T-cell (primary cell): Measurements from ENCODE around the gene PCDH1. TPM values are rescaled to one million over a fixed set of nuclear protein-coding genes. Genes with fewer than 3 reads are reported as not detected.
"Not testable (repeated sequence)": the region's sequence is repeated elsewhere in the genome, so short reads cannot be mapped to it uniquely, and the experiment has no call there.

Experiments
- ATAC-seq, 4 experiments: fragments of 200-7000 bp in 3 of 4; fragments of 150-1000 bp in 1 of 4; cut with Tn5 transposase; replicated peaks in 1 of 4; 1 replicate in 3 of 4; 2 replicates in 1 of 4; pipeline ENCODE4 v1.10.0; 2021; ENCODE audit warnings: moderate library complexity in 3 of 4, mild to moderate bottlenecking in 2 of 4, moderate number of reproducible peaks in 1 of 4
- CTCF ChIA-PET, 2 donors: fragments of 300-600 bp; sonication (Branson Sonifier 250); formaldehyde crosslinking; loops; one replicate each; lab custom pipeline; 2022; ENCODE audit warnings: antibody characterized with exemption in 2 of 2; lab: Charles Lee
- POLR2A ChIA-PET, 2 donors: fragments of 300-600 bp; sonication (Branson Sonifier 250); formaldehyde crosslinking; loops; one replicate each; lab custom pipeline; 2022; ENCODE audit warnings: antibody characterized with exemption in 2 of 2; lab: Charles Lee
- DNase-seq, 35 experiments: peaks; one replicate each; pipeline versions ENCODE4 v3.0.0 to v3.0.0-alpha.2; 2013 to 2023
- H3K27ac ChIP-seq: one replicate; pipeline ENCODE4 v1.5.1; 2013; ENCODE audit warnings: low read length
- H3K27me3 ChIP-seq, 2 experiments: replicated peaks in 1 of 2; 1 replicate in 1 of 2; 2 replicates in 1 of 2; pipeline versions ENCODE4 v1.6.1 to v1.7.0; 2013; ENCODE audit warnings: low read length in 1 of 2, mixed read lengths in 1 of 2; ENCODE audit not compliant: control insufficient read depth in 2 of 2, insufficient read depth in 2 of 2; ENCODE audit errors: extremely low read depth in 1 of 2
- H3K36me3 ChIP-seq, 2 donors: 1 replicate in 1 of 2; 2 replicates in 1 of 2; pipeline versions ENCODE4 v1.6.1 to v1.7.0; 2013; ENCODE audit warnings: low read length in 1 of 2; ENCODE audit not compliant: control insufficient read depth in 2 of 2, insufficient read depth in 1 of 2; ENCODE audit errors: extremely low read depth in 1 of 2
- H3K4me1 ChIP-seq, 2 experiments: 1 replicate in 1 of 2; 2 replicates in 1 of 2; pipeline versions ENCODE4 v1.6.1 to v1.7.0; 2013; ENCODE audit warnings: low read length in 2 of 2, mixed read lengths in 1 of 2; ENCODE audit not compliant: insufficient read depth in 2 of 2, control insufficient read depth in 1 of 2; ENCODE audit errors: extremely low read depth in 1 of 2
- H3K4me3 ChIP-seq, 2 donors: 1 replicate in 1 of 2; 2 replicates in 1 of 2; pipeline versions ENCODE4 v1.5.1 to v1.7.0; 2013; ENCODE audit warnings: mild to moderate bottlenecking in 2 of 2, low read length in 1 of 2, moderate library complexity in 1 of 2; ENCODE audit not compliant: control insufficient read depth in 1 of 2; ENCODE audit errors: extremely low read depth in 1 of 2
- H3K9me3 ChIP-seq: 2 replicates; pipeline ENCODE4 v1.7.0; 2013
- H3K27ac Mint-ChIP-seq, 2 donors: one replicate each; pipeline ENCODE4 v1.8.0; 2020 to 2021; ENCODE audit warnings: mild to moderate bottlenecking in 2 of 2, mixed read lengths in 2 of 2
- H3K27me3 Mint-ChIP-seq, 2 donors: one replicate each; pipeline ENCODE4 v1.8.0; 2021 to 2022; ENCODE audit warnings: mixed read lengths in 2 of 2
- H3K36me3 Mint-ChIP-seq: one replicate; pipeline ENCODE4 v1.8.0; 2021; ENCODE audit warnings: mixed read lengths
- H3K4me1 Mint-ChIP-seq, 3 donors: one replicate each; pipeline ENCODE4 v1.8.0; 2020 to 2022; ENCODE audit warnings: mixed read lengths in 3 of 3, mild to moderate bottlenecking in 1 of 3
- H3K4me3 Mint-ChIP-seq, 3 donors: one replicate each; pipeline ENCODE4 v1.8.0; 2020 to 2022; ENCODE audit warnings: mild to moderate bottlenecking in 3 of 3, mixed read lengths in 3 of 3, moderate library complexity in 3 of 3
- H3K9me3 Mint-ChIP-seq, 3 donors: one replicate each; pipeline ENCODE4 v1.8.0; 2020 to 2022; ENCODE audit warnings: mixed read lengths in 3 of 3
- WGBS: methylation state at CpG from one replicate; pipeline ENCODE4 v1.1.5; 2013; ENCODE audit warnings: missing lambda C conversion rate; ENCODE audit not compliant: insufficient coverage; 5-methylcytosine and 5-hydroxymethylcytosine counted together
- total RNA-seq, 35 experiments: library from RNA in 6 of 35; stranded (reverse) in 6 of 35; fragments of 120-200 nt in 1 of 35; gene quantifications; one replicate each; pipeline versions ENCODE4 v1.2.1 to v1.2.4 and lab custom pipeline; 2013 to 2026

Gene PCDH1
- total RNA-seq, 5 donors from 2014 or later (not counting 1 experiment from before 2014, with no cell fraction given): 0.23 to 3.0 (median 0.82) TPM

DNA sequence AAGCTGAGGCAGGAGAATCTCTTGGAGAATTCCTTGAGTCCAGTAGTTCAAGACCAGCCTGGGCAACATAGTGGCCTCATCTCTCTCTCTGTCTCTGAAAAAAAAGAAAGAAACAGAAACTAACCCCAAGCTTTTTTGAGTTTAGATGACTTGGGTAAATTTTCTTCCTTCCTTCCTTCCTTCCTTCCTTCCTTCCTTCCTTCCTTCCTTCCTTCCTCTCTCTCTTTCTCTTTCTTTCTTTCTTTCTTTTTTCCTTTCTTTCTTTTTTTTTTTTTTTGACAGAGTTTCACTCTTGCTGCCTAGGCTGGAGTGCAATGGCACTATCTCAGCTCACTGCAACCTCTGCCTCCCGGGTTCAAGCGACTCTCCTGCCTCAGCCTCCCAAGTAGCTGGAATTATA is 12.2 kb upstream of the PCDH1 start:
- H3K27me3 ChIP-seq: peaks cover 0 to 20% of the 10 kb centered on the region in 2 experiments
- H3K4me1 ChIP-seq, H3K36me3 ChIP-seq, H3K9me3 ChIP-seq, H3K27ac Mint-ChIP-seq, H3K36me3 Mint-ChIP-seq, H3K4me3 Mint-ChIP-seq, H3K9me3 Mint-ChIP-seq, DNase-seq, ATAC-seq, H3K27ac ChIP-seq, H3K4me3 ChIP-seq, H3K4me1 Mint-ChIP-seq: not testable (repeated sequence)
- CTCF ChIA-PET: interaction anchor here (0.6 to 1.6 kb wide), 5 partner anchors 8 to 318 kb away, joined by 5 to 10 read pairs (median 6); partner anchors contain the start of gene PCDH1 (in 1 of the 2)
- peaks cover 22 to 30% of the 10 kb centered on the region in 2 donors for H3K27me3 Mint-ChIP-seq
- no CpG with 5 or more reads among the region's 2 CpGs for WGBS
- POLR2A ChIA-PET: interaction anchor here in 1 of 2 donors (0.6 to 0.7 kb wide), 2 partner anchors 32 to 293 kb away, joined by 3 to 5 read pairs; no protein-coding TSS in a partner anchor

DNA sequence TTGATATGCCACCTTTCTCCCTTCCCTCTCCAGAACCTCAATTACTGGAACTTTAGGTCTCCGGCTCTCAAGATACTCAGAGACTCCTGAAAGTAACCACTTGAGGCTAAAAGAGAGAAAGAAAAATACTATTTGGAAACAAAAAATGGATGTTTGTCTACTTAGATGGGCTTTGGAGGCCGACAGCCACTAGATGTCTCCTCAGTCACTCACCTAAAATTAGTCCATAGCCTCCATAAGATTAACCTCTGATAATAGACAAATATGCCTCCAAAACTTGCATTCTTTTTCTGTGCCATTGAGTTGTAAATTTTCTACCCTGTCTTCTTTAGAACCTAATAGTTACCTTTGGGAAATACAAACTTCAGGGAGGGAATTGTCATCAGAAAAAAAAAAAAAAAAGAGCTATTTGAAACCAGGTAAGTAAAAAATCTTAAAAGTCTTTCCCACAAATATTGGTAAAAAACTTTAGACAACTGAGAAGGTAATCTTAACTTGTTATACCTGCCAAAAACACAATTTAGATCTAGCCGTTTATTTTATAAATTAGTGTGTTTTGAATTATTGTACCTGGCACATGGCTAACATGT is 11.2 kb upstream of the PCDH1 start:
- CTCF ChIA-PET: interaction anchor here (0.5 to 1.6 kb wide), 10 partner anchors 11 to 570 kb away, joined by 3 to 8 read pairs (median 3); partner anchors contain the start of gene PCDH1 (in 1 of the 2)
- no peaks in the 10 kb centered on the region for H3K9me3 ChIP-seq
- DNase-seq: peak in 1 of 35 experiments; percentile 16
- no peaks in the 10 kb centered on the region for H3K9me3 Mint-ChIP-seq
- POLR2A ChIA-PET: interaction anchor here in 1 of 2 donors (0.5 kb wide), 1 partner anchor 153 kb away, joined by 3 read pairs; no protein-coding TSS in a partner anchor
- H3K4me1 Mint-ChIP-seq: no peaks in the 10 kb centered on the region
- H3K36me3 Mint-ChIP-seq: no peaks in the 10 kb centered on the region
- H3K36me3 ChIP-seq: no peaks in the 10 kb centered on the region
- H3K4me3 ChIP-seq: no peak overlapping the region
- no peak overlapping the region for H3K27ac Mint-ChIP-seq
- H3K4me3 Mint-ChIP-seq: no peak overlapping the region
- H3K27me3 Mint-ChIP-seq: peaks cover 32 to 38% of the 10 kb centered on the region in 2 donors
- H3K27me3 ChIP-seq: peaks cover 4 to 21% of the 10 kb centered on the region in 2 experiments
- no peak for ATAC-seq
- no peaks in the 10 kb centered on the region for H3K4me1 ChIP-seq
- no CpG with 5 or more reads among the region's 3 CpGs for WGBS
- H3K27ac ChIP-seq: no peak overlapping the region

DNA sequence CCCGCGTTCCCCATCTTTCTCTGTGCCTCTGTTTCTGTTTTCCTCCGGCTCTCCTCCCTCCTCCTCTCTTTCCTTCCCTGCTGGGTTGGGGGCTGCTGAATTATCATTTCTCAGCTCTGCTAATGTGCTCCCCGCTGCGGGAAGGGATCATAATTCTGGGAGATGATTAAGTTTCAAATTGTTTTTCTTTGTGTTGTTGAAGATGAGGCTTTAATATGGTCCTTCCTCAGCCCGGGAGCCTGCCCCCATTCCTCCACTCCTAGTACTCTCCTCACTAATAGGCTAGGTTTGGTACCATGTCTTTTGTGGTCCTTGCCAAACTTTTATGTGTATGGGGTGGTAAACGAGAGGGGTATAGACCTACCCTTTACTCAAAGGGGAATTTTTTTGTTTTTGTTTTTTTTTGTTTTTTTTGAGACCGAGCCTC is 5.7 kb upstream of the PCDH1 start:
- Histone ChIP-seq H3K27me3 (peaks cover 15 to 67% of the 10 kb centered on the region in 2 experiments), H3K36me3 (no peaks in the 10 kb centered on the region), H3K27ac (no peak overlapping the region), H3K4me3 (no peak overlapping the region), H3K4me1 (peaks cover 2 to 20% of the 10 kb centered on the region in 2 experiments), H3K9me3 (no peaks in the 10 kb centered on the region)
- Mint-ChIP-seq H3K36me3 (no peaks in the 10 kb centered on the region), H3K27me3 (peaks cover 59 to 68% of the 10 kb centered on the region in 2 donors), H3K27ac (no peak overlapping the region), H3K9me3 (no peaks in the 10 kb centered on the region), H3K4me1 (peaks cover 9 to 15% (median 10%) of the 10 kb centered on the region in 3 donors), H3K4me3 (no peak overlapping the region)
- POLR2A ChIA-PET: no interaction called here
- WGBS: no CpG with 5 or more reads among the region's 8 CpGs
- no peak for ATAC-seq
- CTCF ChIA-PET: no interaction called here
- DNase-seq: no peak

DNA sequence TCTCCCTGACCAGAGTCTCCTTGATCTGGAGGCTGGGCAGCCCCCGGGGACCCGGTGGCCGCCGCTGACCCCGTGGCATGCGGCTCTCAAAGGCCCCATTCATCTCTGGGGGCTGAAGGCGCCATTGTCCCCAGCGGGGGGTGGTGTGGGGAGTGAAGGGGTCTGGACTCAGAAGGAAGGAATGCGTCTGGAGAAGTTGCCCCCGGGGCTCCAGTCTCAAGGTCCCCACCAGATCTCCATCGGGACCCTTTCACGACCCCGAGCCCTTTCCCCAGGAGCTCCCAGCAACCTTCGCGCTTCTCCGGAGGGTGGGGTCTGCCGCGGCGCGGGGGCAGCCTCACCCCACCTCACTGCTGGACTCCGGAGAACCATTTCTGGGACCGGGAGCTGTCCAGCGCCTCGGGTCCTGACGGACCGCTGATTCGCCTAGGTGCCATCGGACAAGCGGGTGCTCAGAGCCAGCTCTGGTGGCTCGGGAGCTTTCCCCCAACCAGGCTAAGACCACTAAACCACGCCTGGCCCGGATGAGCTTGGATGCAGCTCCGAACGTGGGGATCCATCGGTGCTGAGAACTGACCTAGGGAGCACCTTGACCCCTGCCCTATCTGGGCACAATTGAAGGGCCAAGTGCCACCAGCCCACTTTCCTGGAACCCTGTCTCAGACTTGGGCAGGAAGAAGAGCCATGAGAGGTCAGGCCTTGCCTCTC is 5.1 kb upstream of the PCDH1 start:
- H3K27me3 ChIP-seq: peaks cover 15 to 69% of the 10 kb centered on the region in 2 experiments
- ChIA-PET CTCF (interaction anchor here (0.6 to 2.4 kb wide), 4 partner anchors 53 to 220 kb away, joined by 3 to 11 read pairs (median 4); no protein-coding TSS in a partner anchor), POLR2A (no interaction called here)
- WGBS: 8% methylated on average over 27 of the region's 35 CpGs
- DNase-seq (peak in 5 of 35 experiments; percentile 7 to 31 (median 23)), ATAC-seq (no peak)
- H3K4me3 ChIP-seq: no peak overlapping the region
- H3K9me3 ChIP-seq: no peaks in the 10 kb centered on the region
- Mint-ChIP-seq H3K27ac (no peak overlapping the region), H3K36me3 (no peaks in the 10 kb centered on the region), H3K27me3 (peaks cover 62 to 72% of the 10 kb centered on the region in 2 donors), H3K4me3 (no peak overlapping the region), H3K4me1 (peaks cover 14 to 21% (median 15%) of the 10 kb centered on the region in 3 donors), H3K9me3 (no peaks in the 10 kb centered on the region)
- peaks cover 6 to 26% of the 10 kb centered on the region in 2 experiments for H3K4me1 ChIP-seq
- H3K36me3 ChIP-seq: no peaks in the 10 kb centered on the region
- no peak overlapping the region for H3K27ac ChIP-seq

DNA sequence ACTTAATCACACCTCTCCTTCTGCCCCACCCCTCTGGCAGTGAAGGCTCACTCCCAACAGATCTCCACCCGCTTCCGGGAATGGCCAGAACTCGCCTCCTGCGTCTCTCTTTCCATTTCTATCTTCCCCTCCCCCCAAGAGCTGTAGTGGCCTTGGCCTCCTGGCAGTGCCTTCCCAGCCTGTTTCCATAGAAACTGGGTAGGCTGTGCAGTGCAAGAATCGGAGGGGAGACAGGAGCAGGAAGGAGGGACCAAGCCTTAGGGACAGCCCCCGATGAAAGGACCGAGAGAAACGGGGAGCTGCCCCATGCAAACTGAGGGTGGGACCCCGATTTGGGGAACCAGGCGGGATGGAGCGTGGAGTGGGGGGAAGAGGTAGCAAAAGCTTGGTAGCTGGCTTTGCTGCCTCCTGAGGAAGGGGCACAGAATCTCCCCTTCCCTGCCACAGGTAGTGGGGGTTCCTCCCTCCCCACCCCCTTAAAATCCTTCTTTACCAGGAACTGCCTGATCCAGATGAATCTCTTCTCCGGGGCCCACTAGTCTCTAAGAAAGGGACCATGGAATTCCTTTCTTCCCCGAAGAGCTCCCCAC is 4.5 kb upstream of the PCDH1 start:
- Histone ChIP-seq H3K36me3 (no peaks in the 10 kb centered on the region), H3K4me1 (peaks cover 6 to 29% of the 10 kb centered on the region in 2 experiments), H3K9me3 (no peaks in the 10 kb centered on the region), H3K4me3 (no peak overlapping the region), H3K27ac (no peak overlapping the region), H3K27me3 (peaks cover 15 to 72% of the 10 kb centered on the region in 2 experiments)
- no peak for DNase-seq
- H3K9me3 Mint-ChIP-seq: no peaks in the 10 kb centered on the region
- ATAC-seq: no peak
- peak overlapping the region in 1 of 2 donors; percentile 16 for H3K27ac Mint-ChIP-seq
- no peak overlapping the region for H3K4me3 Mint-ChIP-seq
- peaks cover 15 to 22% (median 17%) of the 10 kb centered on the region in 3 donors for H3K4me1 Mint-ChIP-seq
- POLR2A ChIA-PET: no interaction called here
- H3K36me3 Mint-ChIP-seq: no peaks in the 10 kb centered on the region
- WGBS: 17% methylated on average over 4 of the region's 13 CpGs
- peaks cover 62 to 74% of the 10 kb centered on the region in 2 donors for H3K27me3 Mint-ChIP-seq
- CTCF ChIA-PET: interaction anchor here (0.6 to 2.4 kb wide), 5 partner anchors 7 to 220 kb away, joined by 3 to 11 read pairs (median 4); no protein-coding TSS in a partner anchor

DNA sequence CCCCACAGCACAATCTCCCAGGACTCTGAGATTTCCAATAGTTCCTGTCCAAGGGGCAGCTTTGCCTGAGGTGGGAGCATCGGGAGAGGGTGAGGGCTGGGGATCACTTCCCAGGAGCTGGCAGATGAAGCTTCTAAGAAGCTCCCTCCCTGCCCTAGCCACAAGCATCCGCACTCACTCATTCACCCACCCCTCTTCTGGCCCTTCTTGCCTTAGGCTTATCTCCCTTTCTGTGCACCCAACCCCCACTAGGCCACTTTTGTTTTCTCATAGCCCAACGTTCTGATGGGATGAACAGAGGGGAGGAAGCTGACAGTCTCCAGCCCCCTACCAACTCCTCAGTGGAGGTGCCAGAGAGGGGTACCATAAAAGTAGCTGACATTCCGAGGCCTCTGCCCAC is 3.7 kb upstream of the PCDH1 start:
- H3K27ac ChIP-seq: no peak overlapping the region
- H3K9me3 Mint-ChIP-seq: no peaks in the 10 kb centered on the region
- H3K27me3 Mint-ChIP-seq: peaks cover 69 to 82% of the 10 kb centered on the region in 2 donors
- CTCF ChIA-PET: interaction anchor here (0.6 to 5.3 kb wide), 8 partner anchors 8 to 190 kb away, joined by 3 to 54 read pairs (median 6); partner anchors contain the start of gene DELE1 (in 1 of the 2)
- POLR2A ChIA-PET: no interaction called here
- DNase-seq (no peak), ATAC-seq (no peak)
- peaks cover 10 to 37% of the 10 kb centered on the region in 2 experiments for H3K4me1 ChIP-seq
- H3K4me3 Mint-ChIP-seq: no peak overlapping the region
- H3K9me3 ChIP-seq: no peaks in the 10 kb centered on the region
- H3K27ac Mint-ChIP-seq: no peak overlapping the region
- H3K4me1 Mint-ChIP-seq: peaks cover 23 to 29% (median 25%) of the 10 kb centered on the region in 3 donors
- H3K36me3 Mint-ChIP-seq: no peaks in the 10 kb centered on the region
- WGBS: 40% methylated on average over 1 of the region's 4 CpGs
- H3K27me3 ChIP-seq: peaks cover 20 to 78% of the 10 kb centered on the region in 2 experiments
- H3K36me3 ChIP-seq: no peaks in the 10 kb centered on the region
- no peak overlapping the region for H3K4me3 ChIP-seq
